ENCODE data around the gene MBNL1. TPM values are rescaled to one million over a fixed set of nuclear protein-coding genes. Genes with fewer than 3 reads are reported as not detected.
"Not testable (repeated sequence)": the region's sequence is repeated elsewhere in the genome, so short reads cannot be mapped to it uniquely, and the experiment has no call there.

MBNL1 gene
- total and polyA plus RNA-seq, 4 donors: 25.8 to 121 (median 71.9) TPM

GRCh38 chr3:152359385-152360248 is 90.9 kb downstream of the MBNL1 start:
- Histone ChIP-seq H3K27ac (ENCODE audit: low read depth, low read length) (no peak overlapping the region), H3K4me1 (ENCODE audit: control insufficient read depth, insufficient read depth, low read length) (peaks cover 3% of the 10 kb centered on the region)
- no CpG with 5 or more reads among the region's 2 CpGs for WGBS (ENCODE audit: insufficient coverage)

GRCh38 chr3:152360302-152360701 is 91.6 kb downstream of the MBNL1 start:
- WGBS (ENCODE audit: insufficient coverage): no CpG with 5 or more reads among the region's 2 CpGs
- no peaks in the 10 kb centered on the region for H3K27me3 ChIP-seq (ENCODE audit: control insufficient read depth, insufficient read depth, low read length)
- DNase-seq (ENCODE audit: low read depth in 4 of 6, low spot score in 6 of 6): no peak
- no peak overlapping the region for H3K27ac ChIP-seq (ENCODE audit: low read depth, low read length)
- H3K9me3 ChIP-seq (ENCODE audit: control insufficient read depth, insufficient read depth, low read length): no peaks in the 10 kb centered on the region
- H3K36me3 ChIP-seq (ENCODE audit: control insufficient read depth, insufficient read depth, low read length): no peaks in the 10 kb centered on the region
- peaks cover 3% of the 10 kb centered on the region for H3K4me1 ChIP-seq (ENCODE audit: control insufficient read depth, insufficient read depth, low read length)
- no peak overlapping the region for H3K4me3 ChIP-seq (ENCODE audit: low read depth, low read length)

More at GRCh38 chr3:152359385-152360248, 90.9 kb downstream of the MBNL1 start:
- H3K36me3 ChIP-seq (ENCODE audit: control insufficient read depth, insufficient read depth, low read length): no peaks in the 10 kb centered on the region
- DNase-seq (ENCODE audit: low read depth in 4 of 6, low spot score in 6 of 6): no peak
- H3K4me3 ChIP-seq (ENCODE audit: low read depth, low read length): no peak overlapping the region
- no peaks in the 10 kb centered on the region for H3K27me3 ChIP-seq (ENCODE audit: control insufficient read depth, insufficient read depth, low read length)
- H3K9me3 ChIP-seq (ENCODE audit: control insufficient read depth, insufficient read depth, low read length): no peaks in the 10 kb centered on the region

- no peaks in the 10 kb centered on the region for H3K27me3 ChIP-seq (ENCODE audit: control insufficient read depth, insufficient read depth, low read length)
- H3K36me3 ChIP-seq (ENCODE audit: control insufficient read depth, insufficient read depth, low read length): no peaks in the 10 kb centered on the region
- H3K9me3 ChIP-seq (ENCODE audit: control insufficient read depth, insufficient read depth, low read length): no peaks in the 10 kb centered on the region
- DNase-seq (ENCODE audit: low read depth in 4 of 6, low spot score in 6 of 6): no peak
- no CpG with 5 or more reads among the region's 1 CpG for WGBS (ENCODE audit: insufficient coverage)
- H3K4me1 ChIP-seq (ENCODE audit: control insufficient read depth, insufficient read depth, low read length): peaks cover 3% of the 10 kb centered on the region
- H3K4me3 ChIP-seq (ENCODE audit: low read depth, low read length): no peak overlapping the region
- H3K27ac ChIP-seq (ENCODE audit: low read depth, low read length): no peak overlapping the region
Measured at GRCh38 chr3:152360966-152361365, 92.2 kb downstream of the MBNL1 start.

GRCh38 chr3:152362086-152362485 is 93.4 kb downstream of the MBNL1 start:
- Histone ChIP-seq H3K36me3 (ENCODE audit: control insufficient read depth, insufficient read depth, low read length) (no peaks in the 10 kb centered on the region), H3K27ac (ENCODE audit: low read depth, low read length) (no peak overlapping the region), H3K9me3 (ENCODE audit: control insufficient read depth, insufficient read depth, low read length) (no peaks in the 10 kb centered on the region), H3K4me3 (ENCODE audit: low read depth, low read length) (no peak overlapping the region), H3K4me1 (ENCODE audit: control insufficient read depth, insufficient read depth, low read length) (peaks cover 3% of the 10 kb centered on the region), H3K27me3 (ENCODE audit: control insufficient read depth, insufficient read depth, low read length) (no peaks in the 10 kb centered on the region)
- peak in 2 of 6 donors; percentile 24 to 60 for DNase-seq (ENCODE audit: low read depth in 4 of 6, low spot score in 6 of 6)
- 0% methylated on average over 1 of the region's 5 CpGs for WGBS (ENCODE audit: insufficient coverage)

GRCh38 chr3:152364237-152364636 is 95.5 kb downstream of the MBNL1 start:
- H3K4me3 ChIP-seq (ENCODE audit: low read depth, low read length): no peak overlapping the region
- no peaks in the 10 kb centered on the region for H3K27me3 ChIP-seq (ENCODE audit: control insufficient read depth, insufficient read depth, low read length)
- H3K27ac ChIP-seq (ENCODE audit: low read depth, low read length): no peak overlapping the region
- peaks cover 2% of the 10 kb centered on the region for H3K9me3 ChIP-seq (ENCODE audit: control insufficient read depth, insufficient read depth, low read length)
- DNase-seq (ENCODE audit: low read depth in 4 of 6, low spot score in 6 of 6): no peak
- peaks cover 3% of the 10 kb centered on the region for H3K4me1 ChIP-seq (ENCODE audit: control insufficient read depth, insufficient read depth, low read length)
- no peaks in the 10 kb centered on the region for H3K36me3 ChIP-seq (ENCODE audit: control insufficient read depth, insufficient read depth, low read length)

GRCh38 chr3:152365126-152365525 is 96.4 kb downstream of the MBNL1 start:
- H3K27ac ChIP-seq (ENCODE audit: low read depth, low read length): no peak overlapping the region
- WGBS (ENCODE audit: insufficient coverage): no CpG with 5 or more reads among the region's 2 CpGs

GRCh38 chr3:152365766-152366593 is 97.3 kb downstream of the MBNL1 start:
- no peak overlapping the region for H3K27ac ChIP-seq (ENCODE audit: low read depth, low read length)
- WGBS (ENCODE audit: insufficient coverage): no CpG with 5 or more reads among the region's 4 CpGs
- DNase-seq (ENCODE audit: low read depth in 4 of 6, low spot score in 6 of 6): no peak
- H3K27me3 ChIP-seq (ENCODE audit: control insufficient read depth, insufficient read depth, low read length): no peaks in the 10 kb centered on the region
- H3K4me1 ChIP-seq (ENCODE audit: control insufficient read depth, insufficient read depth, low read length): peaks cover 3% of the 10 kb centered on the region
- no peaks in the 10 kb centered on the region for H3K36me3 ChIP-seq (ENCODE audit: control insufficient read depth, insufficient read depth, low read length)
- H3K4me3 ChIP-seq (ENCODE audit: low read depth, low read length): no peak overlapping the region
- peaks cover 2% of the 10 kb centered on the region for H3K9me3 ChIP-seq (ENCODE audit: control insufficient read depth, insufficient read depth, low read length)

More at GRCh38 chr3:152365126-152365525, 96.4 kb downstream of the MBNL1 start:
- Histone ChIP-seq H3K36me3 (ENCODE audit: control insufficient read depth, insufficient read depth, low read length) (no peaks in the 10 kb centered on the region), H3K4me3 (ENCODE audit: low read depth, low read length) (no peak overlapping the region), H3K27me3 (ENCODE audit: control insufficient read depth, insufficient read depth, low read length) (no peaks in the 10 kb centered on the region), H3K9me3 (ENCODE audit: control insufficient read depth, insufficient read depth, low read length) (peaks cover 2% of the 10 kb centered on the region), H3K4me1 (ENCODE audit: control insufficient read depth, insufficient read depth, low read length) (peaks cover 3% of the 10 kb centered on the region)
- DNase-seq (ENCODE audit: low read depth in 4 of 6, low spot score in 6 of 6): no peak

- H3K27ac ChIP-seq (ENCODE audit: low read depth, low read length); H3K27me3 ChIP-seq (ENCODE audit: control insufficient read depth, insufficient read depth, low read length); H3K36me3 ChIP-seq (ENCODE audit: control insufficient read depth, insufficient read depth, low read length); H3K9me3 ChIP-seq (ENCODE audit: control insufficient read depth, insufficient read depth, low read length); H3K4me3 ChIP-seq (ENCODE audit: low read depth, low read length); H3K4me1 ChIP-seq (ENCODE audit: control insufficient read depth, insufficient read depth, low read length); DNase-seq (ENCODE audit: low read depth in 4 of 6, low spot score in 6 of 6): not testable (repeated sequence)
- WGBS (ENCODE audit: insufficient coverage): no CpG with 5 or more reads among the region's 2 CpGs
Measured at GRCh38 chr3:152367192-152367591, 98.5 kb downstream of the MBNL1 start.

- DNase-seq (ENCODE audit: low read depth in 4 of 6, low spot score in 6 of 6); H3K36me3 ChIP-seq (ENCODE audit: control insufficient read depth, insufficient read depth, low read length); H3K27ac ChIP-seq (ENCODE audit: low read depth, low read length); H3K4me3 ChIP-seq (ENCODE audit: low read depth, low read length); H3K27me3 ChIP-seq (ENCODE audit: control insufficient read depth, insufficient read depth, low read length); H3K4me1 ChIP-seq (ENCODE audit: control insufficient read depth, insufficient read depth, low read length); H3K9me3 ChIP-seq (ENCODE audit: control insufficient read depth, insufficient read depth, low read length): not testable (repeated sequence)
- WGBS (ENCODE audit: insufficient coverage): 98% methylated on average over 6 of the region's 6 CpGs
Measured at GRCh38 chr3:152372633-152373032, 103.9 kb downstream of the MBNL1 start.

All from spinal cord (tissue), 10 donors.